Skeletal muscle cell (primary cell): ENCODE results near the gene RORC.
"Not testable (repeated sequence)": the region's sequence is repeated elsewhere in the genome, so short reads cannot be mapped to it uniquely, and the experiment has no call there.

Experiments
- DNase-seq: peaks from one replicate; pipeline ENCODE4 v3.0.0-alpha.2; 2010; ENCODE audit warnings: low read depth
- H3K4me3 ChIP-seq: 2 replicates; pipeline ENCODE4 v1.5.1; 2011; ENCODE audit warnings: low read depth, mild to moderate bottlenecking, control low read depth, low read length, moderate library complexity

Gene RORC

DNA sequence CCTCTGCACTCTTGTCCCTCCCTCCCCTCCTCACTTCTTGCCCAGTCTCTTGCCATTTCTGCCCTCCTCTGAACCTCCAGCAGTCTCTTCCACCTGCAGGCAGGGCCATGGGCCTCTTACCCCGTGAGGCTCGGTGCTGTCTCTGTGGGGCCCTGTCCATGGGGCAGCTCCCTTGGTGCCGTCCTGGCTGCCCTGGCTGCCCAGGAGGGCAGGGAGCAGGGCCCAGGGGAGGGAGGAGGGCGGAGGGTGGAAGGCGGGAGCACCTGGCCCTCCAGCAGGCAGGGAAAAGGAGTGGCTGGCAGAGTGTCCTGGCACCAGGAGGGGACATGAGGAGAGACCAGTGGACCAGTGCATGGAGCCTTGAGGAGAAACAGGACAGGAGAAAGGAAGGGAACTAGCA is at the start of gene RORC:
TSS of gene RORC (minus strand) at position 198 of the 400 bp plus-strand sequence. CDS start at position 160, 38 bp downstream.
- H3K4me3 ChIP-seq, result no peak within 1 kb of the TSS

GRCh38 chr1:151875419-151876097 is 44.0 kb upstream of the RORC start:
- no peak overlapping the region for H3K4me3 ChIP-seq
- DNase-seq, result no peak

More for the DNA sequence above, at the start of gene RORC:
- DNase-seq, result no peak

- DNase-seq, H3K4me3 ChIP-seq: not testable (repeated sequence)
Measured at GRCh38 chr1:151872776-151873175, 41.2 kb upstream of the RORC start.

DNA sequence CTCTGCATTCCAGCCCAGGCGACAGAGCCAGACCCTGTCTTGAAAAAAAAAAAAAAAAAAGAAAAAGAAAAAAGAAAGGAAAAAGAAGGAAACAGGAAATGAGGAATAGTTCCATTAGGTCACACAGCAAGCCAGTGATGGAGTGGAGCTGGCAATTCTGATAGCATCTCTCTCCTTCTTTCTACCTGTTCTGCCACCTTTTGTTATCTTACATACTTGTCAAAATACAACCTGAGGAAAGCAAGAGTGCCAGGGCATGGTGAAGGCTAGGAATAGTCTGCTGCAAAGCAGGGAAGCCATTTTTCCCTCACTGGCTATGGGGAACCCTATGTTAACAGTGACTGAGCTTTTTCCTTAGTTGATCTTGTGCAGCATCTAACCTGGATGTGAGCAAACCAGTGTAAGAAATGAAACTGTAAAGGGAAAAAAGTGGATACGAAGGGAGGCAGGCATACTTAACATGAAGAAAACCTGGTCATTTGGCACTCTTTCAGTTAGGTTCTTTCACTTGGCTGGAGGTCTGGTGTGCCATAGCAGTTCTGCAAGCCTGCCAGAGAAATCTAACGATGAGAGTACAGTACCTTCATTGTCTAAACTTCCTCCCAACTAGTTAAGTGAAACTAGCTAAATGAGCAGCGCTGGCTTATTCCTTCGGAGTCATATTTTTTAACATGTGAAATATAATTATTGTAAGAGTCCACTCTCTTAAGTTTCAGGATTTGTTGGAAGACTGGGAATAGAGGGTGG is 39.9 kb upstream of the RORC start:
- H3K4me3 ChIP-seq, result no peak overlapping the region

DNA sequence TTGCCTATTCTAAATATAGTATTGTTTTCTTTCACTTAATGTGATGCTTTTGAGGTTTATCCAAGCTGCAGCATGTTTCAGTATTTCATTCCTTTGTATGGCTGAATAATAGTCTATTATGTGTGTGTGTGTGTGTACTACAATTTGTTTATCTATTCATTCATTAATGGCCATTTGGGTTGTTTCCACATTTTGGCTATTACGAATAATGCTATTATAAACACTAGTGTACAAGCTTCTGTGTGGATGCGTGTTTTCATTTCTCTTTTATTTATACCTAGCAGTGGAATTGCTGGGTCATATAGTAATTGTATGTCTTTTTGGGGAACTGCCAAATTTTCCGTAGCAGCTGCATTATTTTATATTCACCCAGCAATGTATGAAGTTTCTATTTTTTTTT is 36.9 kb upstream of the RORC start:
- H3K4me3 ChIP-seq, result no peak overlapping the region
- no peak for DNase-seq

More for the DNA sequence above, 39.9 kb upstream of the RORC start:
- DNase-seq, result no peak

- no peak overlapping the region for H3K4me3 ChIP-seq
- DNase-seq, result peak; percentile 65
Measured at GRCh38 chr1:151867765-151868411, 36.3 kb upstream of the RORC start.

DNA sequence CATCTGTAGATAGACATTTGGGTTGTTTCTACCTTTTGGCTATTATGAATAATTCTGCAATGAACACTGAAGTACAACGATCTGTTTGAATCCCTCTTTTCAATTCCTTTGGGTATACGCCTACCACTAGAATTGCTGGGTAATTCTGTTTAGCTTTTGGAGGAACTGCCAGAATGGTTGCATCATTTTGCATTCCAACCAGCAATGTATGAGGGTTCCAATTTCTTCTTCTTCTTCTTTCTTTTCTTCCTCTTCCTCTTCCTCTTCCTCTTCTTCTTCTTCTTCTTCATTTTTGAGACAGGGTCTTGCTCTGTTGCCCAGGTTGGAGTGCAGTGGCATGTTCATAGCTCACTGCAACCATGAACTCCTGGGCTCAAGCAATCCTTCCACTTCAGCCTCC is 35.7 kb upstream of the RORC start:
- DNase-seq, result peak; percentile 28
- no peak overlapping the region for H3K4me3 ChIP-seq

DNA sequence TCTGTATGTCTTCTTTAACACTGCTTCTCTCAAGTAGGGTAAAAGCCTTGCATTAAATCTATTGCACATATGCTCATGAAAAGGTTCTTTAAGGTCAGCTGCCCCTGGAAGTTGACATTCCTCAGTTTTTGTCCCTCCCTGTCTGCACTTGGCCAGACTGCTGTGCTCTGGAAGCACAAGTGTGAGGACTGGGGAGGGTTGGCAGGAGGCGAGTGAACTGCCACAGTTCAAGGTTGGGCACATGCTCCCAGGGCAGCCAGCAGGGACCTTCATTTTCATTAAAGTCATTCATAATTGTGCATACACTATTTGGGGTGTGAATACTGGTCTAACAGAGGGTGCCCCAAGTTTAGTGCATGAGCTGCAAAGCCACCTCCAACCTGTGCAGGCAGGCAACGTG is 32.8 kb upstream of the RORC start:
- H3K4me3 ChIP-seq, result no peak overlapping the region
- DNase-seq, result no peak

DNA sequence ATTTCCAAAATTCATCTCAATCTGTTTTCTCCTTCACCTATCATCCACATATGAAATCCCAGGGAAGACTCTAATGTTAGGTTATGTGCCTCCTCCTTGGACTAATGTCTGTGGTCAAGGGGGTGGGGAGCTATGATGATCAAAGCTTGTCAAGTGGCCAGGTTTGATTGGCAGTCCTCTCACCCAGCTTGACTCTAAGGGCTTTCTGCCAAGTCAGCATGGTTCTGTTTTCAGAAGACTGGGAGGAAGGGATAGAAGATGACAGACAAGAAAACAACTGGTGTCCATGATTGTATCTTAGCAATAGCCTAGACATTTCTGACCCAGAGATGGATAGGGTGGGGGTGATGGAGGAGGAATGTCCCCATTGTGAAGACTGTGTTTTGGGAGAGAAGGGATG is 31.0 kb upstream of the RORC start:
- no peak overlapping the region for H3K4me3 ChIP-seq
- no peak for DNase-seq

- no peak overlapping the region for H3K4me3 ChIP-seq
- DNase-seq, result no peak
Measured at GRCh38 chr1:151860504-151861187, 29.0 kb upstream of the RORC start.

GRCh38 chr1:151859891-151860293 is 28.3 kb upstream of the RORC start:
- no peak for DNase-seq

DNA sequence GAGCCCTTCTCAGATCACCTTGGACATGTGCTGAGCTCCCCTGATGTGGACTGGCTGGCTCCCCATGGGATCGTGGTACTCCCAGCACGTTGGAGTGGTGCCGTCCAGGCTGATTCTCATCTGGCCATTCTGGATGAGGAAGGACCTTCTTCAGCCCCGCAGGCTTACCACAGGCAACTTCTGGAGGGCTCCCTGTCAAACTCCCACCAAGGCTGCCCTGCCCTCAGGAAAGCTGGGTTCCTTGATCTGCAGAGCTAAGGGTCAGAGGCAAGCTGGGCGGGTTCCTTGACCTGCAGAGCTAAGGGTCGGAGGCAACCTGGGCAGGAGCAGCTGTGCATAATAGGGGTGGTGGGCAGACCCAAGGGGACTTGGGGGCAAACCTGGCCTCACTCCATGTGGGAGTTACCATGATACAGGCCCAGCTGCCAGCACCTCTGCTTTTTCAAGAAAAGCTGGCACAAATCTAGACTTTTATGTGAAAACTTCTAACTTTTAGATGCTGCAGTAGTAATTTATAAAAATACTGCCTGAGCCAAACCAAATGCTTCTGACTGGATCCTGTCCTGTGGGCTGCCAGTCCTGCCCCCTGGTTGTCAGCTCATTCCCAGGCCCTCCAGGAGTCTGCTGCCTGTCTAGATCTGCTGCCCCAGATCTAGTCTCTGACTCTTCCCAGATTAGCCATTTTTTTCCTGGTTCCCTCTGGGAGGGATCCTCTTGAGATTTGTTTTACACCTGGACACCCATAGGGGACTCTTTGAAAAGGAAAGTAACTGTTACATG is 27.5 kb upstream of the RORC start:
- no peak for DNase-seq
- H3K4me3 ChIP-seq, result no peak overlapping the region

More at GRCh38 chr1:151859891-151860293, 28.3 kb upstream of the RORC start:
- no peak overlapping the region for H3K4me3 ChIP-seq

GRCh38 chr1:151858030-151858746 is 26.6 kb upstream of the RORC start:
- H3K4me3 ChIP-seq, result no peak overlapping the region
- DNase-seq, result no peak

- H3K4me3 ChIP-seq, result no peak overlapping the region
- no peak for DNase-seq
Measured at GRCh38 chr1:151855933-151856332, 24.3 kb upstream of the RORC start.

DNA sequence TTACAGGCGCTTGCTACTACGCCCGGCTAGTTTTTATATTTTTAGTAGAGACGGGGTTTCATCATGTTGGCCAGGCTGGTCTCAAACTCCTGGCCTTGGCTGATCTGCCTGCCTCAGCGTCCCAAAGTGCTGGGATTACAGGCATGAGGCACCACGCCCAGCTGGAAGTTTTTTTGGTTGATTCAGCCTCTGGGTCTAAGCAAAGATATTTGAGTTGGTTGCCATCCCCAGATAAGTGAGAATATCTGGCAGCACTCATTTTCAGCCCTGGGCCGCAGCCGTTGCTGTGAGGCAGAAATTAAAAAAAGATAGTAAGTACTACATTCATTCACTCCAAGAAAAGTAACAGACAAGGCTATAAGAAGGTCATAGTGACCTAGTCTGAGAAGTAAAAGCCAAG is 23.9 kb upstream of the RORC start:
- not testable (repeated sequence) for DNase-seq, H3K4me3 ChIP-seq

GRCh38 chr1:151854658-151855057 is 23.1 kb upstream of the RORC start:
- no peak overlapping the region for H3K4me3 ChIP-seq
- no peak for DNase-seq

GRCh38 chr1:151853411-151853943 is 21.9 kb upstream of the RORC start, which contains the start of gene THEM5:
Gene THEM5 (minus strand): TSS chr1:151853712. CDS start chr1:151853565, 147 bp downstream.
- H3K4me3 ChIP-seq, result no peak within 1 kb of the TSS
- no peak for DNase-seq

- DNase-seq, result no peak
- no peak overlapping the region for H3K4me3 ChIP-seq
Measured at GRCh38 chr1:151852733-151853132, 21.1 kb upstream of the RORC start.
